GM10266 (cell line): ENCODE measurements around the gene BACE2.
A peak's percentile ranks its signal among the peaks of the same experiment; 100 is the strongest.

Experiments
- DNase-seq: peaks from one replicate; pipeline ENCODE4 v3.0.0; 2012; ENCODE audit errors: extremely low spot score
- TF ChIP-seq, protein P1 (sequence below): IDR thresholded peaks from 2 replicates; pipeline ENCODE4 v1.5.1; 2012; ENCODE audit warnings: mild to moderate bottlenecking, low read depth; ENCODE audit not compliant: control insufficient read depth, insufficient read depth; ENCODE audit errors: missing control alignments

The BACE2 gene

GRCh38 chr21:41167348-41168342, at the start of gene BACE2:
Gene BACE2 (plus strand): TSS chr21:41168160. CDS start chr21:41168264, 104 bp downstream.
- DNase-seq = peak; percentile 80
- TF ChIP-seq, protein P1, sequence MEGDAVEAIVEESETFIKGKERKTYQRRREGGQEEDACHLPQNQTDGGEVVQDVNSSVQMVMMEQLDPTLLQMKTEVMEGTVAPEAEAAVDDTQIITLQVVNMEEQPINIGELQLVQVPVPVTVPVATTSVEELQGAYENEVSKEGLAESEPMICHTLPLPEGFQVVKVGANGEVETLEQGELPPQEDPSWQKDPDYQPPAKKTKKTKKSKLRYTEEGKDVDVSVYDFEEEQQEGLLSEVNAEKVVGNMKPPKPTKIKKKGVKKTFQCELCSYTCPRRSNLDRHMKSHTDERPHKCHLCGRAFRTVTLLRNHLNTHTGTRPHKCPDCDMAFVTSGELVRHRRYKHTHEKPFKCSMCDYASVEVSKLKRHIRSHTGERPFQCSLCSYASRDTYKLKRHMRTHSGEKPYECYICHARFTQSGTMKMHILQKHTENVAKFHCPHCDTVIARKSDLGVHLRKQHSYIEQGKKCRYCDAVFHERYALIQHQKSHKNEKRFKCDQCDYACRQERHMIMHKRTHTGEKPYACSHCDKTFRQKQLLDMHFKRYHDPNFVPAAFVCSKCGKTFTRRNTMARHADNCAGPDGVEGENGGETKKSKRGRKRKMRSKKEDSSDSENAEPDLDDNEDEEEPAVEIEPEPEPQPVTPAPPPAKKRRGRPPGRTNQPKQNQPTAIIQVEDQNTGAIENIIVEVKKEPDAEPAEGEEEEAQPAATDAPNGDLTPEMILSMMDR = peak; percentile 57

- TF ChIP-seq, protein P1 = no peak
- no peak for DNase-seq
Measured at GRCh38 chr21:41119901-41120300, 48.1 kb upstream of the BACE2 start.

DNA sequence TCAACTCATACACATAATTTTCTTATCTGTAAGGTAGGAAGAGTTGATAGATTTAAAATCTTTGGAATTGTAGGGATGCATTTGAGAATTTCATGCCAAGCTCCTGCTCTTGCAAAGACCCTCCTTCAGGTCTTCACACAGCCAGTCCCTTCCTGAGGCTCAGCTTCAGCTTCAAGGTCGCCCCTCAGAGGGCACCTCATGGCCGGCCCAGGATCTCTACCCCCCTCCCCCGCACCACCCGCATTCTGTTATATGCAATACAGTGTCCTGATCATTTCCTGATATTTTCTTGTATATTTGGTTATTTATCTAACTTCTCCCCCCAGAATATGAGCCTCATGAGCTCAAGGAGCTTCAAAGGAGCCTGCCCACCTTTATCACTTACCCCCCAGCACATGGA, 47.0 kb upstream of the BACE2 start:
- DNase-seq = no peak
- TF ChIP-seq, protein P1 = no peak

DNA sequence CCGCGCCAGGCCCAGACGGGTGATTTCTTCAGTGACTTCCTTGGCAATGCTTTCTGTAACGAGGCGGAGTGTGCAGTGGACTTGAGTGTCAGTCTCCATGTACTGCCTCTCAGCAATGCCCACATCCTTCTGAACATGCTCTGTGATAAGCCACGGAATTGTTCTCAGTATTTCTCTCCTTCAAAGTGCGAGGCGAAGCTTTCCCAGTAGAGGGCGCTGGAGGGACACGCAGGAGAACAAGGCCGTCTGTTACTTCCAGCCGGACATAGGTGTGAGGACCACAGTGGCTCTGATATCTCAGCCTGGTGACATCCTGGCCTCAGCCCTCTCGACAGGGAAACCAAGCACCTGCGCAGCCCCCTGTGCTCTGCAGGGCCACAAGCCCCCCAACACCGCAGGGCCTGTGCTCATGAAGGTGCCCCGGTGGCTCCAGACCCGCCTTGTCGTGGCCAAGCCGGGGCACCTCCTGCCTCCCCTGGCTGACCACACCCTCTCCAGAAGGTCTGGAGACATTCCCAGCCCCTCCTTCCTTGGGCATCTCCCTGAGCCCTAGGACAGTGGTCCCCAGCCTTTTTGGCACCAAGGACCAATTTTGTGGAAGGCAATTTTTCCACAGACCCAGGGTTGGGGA, 46.1 kb upstream of the BACE2 start:
- peak; percentile 25 for DNase-seq
- TF ChIP-seq, protein P1 = peak; percentile 66

DNA sequence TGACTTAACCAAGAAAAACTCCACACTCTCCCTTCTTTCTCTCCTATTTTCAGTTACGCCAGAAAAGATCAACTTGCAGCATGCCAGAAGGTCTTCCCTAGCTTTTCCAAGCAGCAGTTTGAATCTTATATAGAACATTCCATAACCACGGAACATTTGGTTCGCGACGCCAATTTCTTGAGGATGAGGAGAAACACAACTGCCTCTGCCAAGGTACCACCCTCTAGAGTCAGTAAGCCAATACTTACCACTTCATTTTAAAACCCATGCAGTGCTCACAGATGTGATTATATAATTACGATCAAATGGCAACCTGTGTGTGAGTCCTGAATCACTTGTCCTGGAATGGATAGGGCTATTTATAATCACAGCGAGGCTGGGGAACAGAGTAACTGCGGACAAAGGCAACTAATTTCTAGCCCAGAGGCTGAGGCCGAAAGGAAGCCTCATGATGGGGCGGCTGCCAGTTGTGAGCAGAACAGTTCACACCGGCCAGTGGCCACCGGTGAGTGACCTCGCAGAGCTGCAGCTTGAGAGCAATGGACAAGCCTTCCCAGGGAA, 43.2 kb upstream of the BACE2 start:
- TF ChIP-seq, protein P1 = no peak
- DNase-seq = no peak

- TF ChIP-seq, protein P1 = no peak
- no peak for DNase-seq
Measured at GRCh38 chr21:41128981-41129380, 39.0 kb upstream of the BACE2 start.
